Activated CD8-positive, alpha-beta memory T cell treated with anti-CD3 and anti-CD28 coated beads for 48 hours (primary cell): ENCODE results near the gene ADPRHL1.

ENCODE experiments used
- DNase-seq, 3 experiments: peaks; one replicate each; pipeline ENCODE4 v3.0.0-alpha.2; 2020; ENCODE audit warnings: low read depth in 2 of 3, low spot score in 2 of 3

Gene ADPRHL1

DNA sequence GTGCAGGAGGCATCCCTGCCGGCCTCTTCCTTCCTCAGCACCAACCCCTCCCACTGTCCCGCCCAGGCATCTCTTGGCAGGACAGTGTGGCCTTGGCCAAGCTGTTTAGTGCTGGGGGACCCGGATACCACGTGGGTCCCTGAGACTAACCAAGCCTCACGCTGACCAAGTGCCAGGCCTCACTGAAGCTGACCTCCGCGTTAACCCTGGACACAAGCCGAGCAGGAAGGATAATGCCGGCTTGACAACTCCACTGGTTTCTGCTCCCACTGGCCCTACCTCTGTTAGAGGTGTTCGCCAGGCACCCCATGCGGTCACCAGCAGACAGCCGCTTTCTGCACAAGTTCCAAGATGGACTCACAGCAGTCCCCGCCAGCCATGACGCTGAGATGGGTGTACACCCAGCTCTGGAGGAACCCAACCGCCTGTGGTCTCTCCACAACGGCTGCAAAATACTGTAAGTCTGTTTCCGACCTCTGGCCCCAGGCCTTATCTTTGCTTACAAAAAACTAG is 101.7 kb downstream of the ADPRHL1 start:
- DNase-seq = no peak

DNA sequence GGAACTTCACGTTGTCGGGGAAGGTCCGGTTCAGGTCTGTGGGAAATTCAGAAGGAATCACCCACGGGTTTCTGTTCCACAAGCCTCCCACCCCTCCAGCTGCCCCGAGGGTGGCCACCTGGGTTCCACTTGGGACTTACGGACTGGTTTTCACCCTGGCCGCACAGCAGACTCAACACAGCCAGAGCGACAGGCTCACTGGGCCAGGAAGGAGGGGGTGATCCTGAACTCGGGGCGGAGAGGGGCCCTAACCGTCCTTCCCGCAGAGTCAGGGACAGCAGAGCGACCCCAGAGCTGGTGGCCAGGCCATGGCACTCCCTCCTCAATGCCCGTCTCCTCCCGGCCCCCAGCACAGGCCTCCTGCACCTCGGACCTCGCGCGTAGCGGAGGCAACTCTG is 102.4 kb downstream of the ADPRHL1 start:
- no peak for DNase-seq

GRCh38 chr13:113350065-113350937 is 103.0 kb downstream of the ADPRHL1 start:
- DNase-seq = no peak
